Right hindlimb (tissue), 1 donor: Measurements from ENCODE around the gene DPYD.

Source experiments
- DNase-seq: peaks from one replicate; pipeline ENCODE4 v3.0.0-alpha.2; 2018

The DPYD gene

GRCh38 chr1:97506368-97506767, 414.5 kb downstream of the DPYD start:
- DNase-seq = no peak

DNA sequence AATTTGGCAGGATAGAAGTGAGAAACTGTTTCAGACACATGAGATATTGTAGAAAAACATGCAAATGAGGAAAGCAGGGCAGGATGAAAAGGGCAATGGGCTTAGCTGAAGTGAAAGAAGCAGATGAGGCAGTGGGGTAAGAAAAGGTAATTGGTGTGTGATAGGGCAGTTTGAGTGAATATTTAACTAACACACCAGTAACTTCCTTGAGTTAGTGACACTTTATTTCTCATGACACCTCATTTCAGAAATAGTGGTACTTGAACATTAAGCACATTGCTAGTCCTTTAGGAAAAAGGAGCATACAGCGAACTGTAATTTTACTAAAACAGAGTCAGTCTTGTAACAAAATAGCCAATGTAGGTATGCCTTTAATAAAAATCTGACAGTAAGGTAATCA, 415.0 kb downstream of the DPYD start:
- no peak for DNase-seq

DNA sequence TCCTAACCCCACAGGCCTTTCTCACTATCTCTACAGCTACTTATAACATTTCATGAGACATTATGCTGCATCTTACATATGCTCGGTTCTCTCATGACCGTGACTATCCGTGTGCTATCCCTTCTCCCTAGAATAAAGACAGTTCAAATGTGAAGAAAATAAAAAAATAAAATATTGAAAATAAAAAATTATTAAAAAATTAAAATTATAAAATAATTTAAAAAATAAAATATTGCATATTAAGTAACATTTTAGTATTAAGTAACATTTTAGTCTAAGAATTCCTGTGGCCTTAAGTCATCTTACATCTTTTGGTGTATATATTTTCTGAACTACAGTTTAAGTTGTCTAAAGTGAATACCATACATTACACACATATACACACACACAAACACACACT, 415.5 kb downstream of the DPYD start:
- no peak for DNase-seq

DNA sequence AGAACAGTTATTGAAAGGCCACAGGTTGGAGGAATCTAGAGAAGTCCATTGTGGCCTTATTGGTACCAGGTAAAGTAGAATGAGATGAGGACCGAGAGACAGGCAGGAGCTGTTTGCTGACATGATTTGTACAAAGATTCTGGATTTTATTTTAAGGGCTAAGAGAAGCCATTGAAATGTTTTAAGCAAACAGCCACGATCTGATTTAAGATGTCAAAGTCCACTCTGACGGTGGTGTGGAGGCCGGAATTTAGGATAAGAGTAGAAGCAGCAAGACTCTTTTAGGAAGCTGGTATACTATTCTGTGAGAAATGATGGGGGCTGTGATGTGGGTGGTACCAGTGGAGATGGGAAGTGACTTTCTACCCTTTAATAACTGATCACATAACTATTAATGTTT, 418.5 kb downstream of the DPYD start:
- DNase-seq = no peak

DNA sequence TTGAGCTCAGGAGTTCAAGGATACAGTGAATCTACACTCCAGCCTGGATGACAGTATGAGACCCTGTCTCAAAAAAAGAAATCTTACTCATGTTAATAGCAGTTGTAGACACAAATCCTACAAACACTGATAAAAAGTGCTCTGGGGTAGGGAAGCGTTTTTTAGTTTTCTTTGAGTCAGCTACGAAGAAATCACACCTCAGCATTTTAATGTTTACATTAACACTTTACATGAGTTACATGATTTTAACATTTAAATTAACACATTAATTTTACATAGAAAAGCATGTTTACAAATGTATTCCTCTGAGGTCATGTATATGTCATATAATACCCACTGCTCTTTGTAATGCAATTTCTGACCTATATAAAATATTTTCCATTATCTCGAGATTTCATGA, 419.2 kb downstream of the DPYD start:
- DNase-seq = no peak

- no peak for DNase-seq
These were observed 420.1 kb downstream of the DPYD start for GRCh38 chr1:97500760-97501159.

- no peak for DNase-seq
These were observed 421.2 kb downstream of the DPYD start for GRCh38 chr1:97499667-97500066.

GRCh38 chr1:97489834-97490233, 431.0 kb downstream of the DPYD start:
- DNase-seq = no peak

DNA sequence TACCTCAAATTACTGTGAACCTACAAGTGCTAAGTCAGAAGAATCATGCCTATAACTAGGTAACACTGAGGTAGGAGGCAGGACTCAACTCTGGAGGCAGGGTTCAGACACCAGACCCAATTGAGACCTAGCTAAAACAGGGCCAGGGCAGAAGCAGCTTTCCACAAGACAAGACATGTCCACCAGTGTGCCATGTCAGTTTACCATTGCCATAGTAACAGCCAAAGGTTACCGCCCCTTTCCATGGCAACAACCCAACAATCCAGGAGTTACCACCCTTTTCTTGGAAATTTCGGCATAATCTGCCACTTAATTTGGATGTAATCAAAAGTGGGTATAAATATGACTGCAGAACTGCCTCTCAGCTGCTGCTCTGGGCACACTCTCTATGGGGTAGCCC, 432.3 kb downstream of the DPYD start:
- no peak for DNase-seq

DNA sequence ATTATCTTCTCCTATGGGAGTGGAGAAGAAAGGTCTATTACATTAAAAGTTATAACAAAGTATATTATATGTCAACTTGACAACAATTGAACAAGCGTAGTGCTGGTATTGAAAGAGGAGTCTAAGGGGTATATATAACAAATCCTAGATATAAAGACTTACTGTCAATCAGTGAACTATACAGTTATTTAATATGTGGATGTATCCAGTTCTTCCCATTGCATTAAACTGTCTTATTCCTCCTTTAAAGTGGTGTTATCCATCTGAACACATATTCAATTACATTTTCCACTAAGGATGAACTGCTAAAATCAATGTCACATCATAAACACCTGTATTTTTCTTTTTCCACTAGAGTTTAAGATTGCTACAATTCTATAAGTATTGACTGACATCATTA, 438.8 kb downstream of the DPYD start:
- DNase-seq = no peak

DNA sequence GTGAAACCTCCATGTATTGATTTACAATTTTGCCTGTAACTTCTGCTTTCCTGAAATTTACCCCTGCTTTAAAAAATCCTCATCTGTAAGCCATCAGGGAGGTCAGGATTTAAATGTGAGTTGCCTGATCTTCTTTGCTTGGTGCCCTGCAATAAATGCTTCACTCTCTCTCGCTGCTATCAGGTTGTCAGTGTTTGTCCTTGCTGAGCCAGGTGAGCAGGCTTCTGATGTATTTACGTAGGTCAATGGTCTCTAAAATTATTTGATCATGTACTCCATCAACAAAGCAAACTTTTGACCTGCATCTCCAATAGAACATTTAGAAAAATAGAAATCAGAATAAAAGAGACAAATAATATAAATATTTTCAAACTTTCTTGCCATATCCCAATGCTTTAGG, 453.4 kb downstream of the DPYD start:
- DNase-seq = no peak

GRCh38 chr1:97464305-97464704, 456.5 kb downstream of the DPYD start:
- DNase-seq = no peak

- DNase-seq = no peak
These were observed 459.1 kb downstream of the DPYD start for GRCh38 chr1:97461782-97462181.

DNA sequence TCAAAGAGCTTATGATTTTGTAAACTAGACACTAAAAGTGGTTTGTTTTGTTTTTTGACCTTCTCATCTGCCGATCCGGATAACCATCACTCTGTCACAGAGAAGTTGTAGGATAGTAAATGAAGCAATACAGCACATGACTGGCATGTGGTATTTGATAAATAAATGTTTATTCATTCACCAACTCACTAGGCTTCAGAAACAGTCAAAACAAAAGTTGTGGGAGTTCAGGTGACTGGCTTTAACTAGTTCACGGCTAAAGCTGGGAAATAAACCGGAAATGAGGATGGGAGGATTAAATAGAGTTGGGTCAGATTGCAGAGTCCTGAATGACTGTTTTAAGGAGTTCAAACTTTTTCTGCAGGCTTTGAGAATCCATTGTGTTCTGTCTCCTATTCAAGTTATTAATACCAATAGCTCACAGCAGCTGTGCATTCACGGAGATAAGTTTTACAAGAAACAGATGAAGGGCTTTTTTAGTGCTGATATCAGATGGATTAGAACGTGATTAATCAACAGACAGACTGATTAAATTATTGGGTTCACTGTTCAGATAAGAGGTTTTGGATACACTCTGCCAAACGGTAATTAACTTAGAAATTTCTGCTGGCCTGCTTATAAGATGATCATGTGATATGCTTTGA, 463.3 kb downstream of the DPYD start:
- DNase-seq = no peak

- DNase-seq = no peak
These were observed 468.9 kb downstream of the DPYD start for GRCh38 chr1:97451944-97452343.

DNA sequence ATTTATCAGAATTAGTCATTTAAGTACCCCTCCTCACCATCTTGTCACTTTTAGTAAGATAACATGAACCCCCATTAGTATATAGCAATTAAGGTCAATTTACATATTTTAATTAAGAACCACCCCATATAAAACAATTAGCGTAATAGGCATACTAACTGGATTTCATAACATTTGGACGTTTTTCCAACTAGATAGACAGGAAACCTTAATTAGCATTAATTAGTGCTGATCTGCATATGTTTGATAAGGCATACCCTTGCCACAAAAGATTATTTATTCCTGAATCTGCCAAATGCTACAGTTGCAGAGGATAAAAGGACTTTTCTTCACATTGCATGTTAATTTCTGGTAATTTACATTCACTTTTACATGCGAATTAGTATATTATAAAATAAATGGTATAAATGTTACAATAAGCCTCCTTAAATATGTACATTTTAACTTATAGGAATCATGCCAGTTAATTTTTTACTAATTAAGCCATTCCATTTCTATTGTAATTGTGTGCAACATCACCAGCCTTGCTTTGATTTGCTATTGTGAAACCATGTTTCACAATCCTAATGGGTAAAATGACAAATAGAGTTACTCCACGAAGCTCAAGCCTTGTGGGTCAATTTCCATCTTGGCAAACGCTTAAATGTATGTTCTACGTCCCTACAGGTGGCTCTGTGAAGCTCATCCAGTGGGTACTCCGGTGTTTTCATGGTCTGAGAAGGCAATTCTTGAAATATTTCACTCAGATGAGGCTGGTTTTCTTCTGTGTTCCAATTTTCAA, 469.6 kb downstream of the DPYD start:
- DNase-seq = no peak

DNA sequence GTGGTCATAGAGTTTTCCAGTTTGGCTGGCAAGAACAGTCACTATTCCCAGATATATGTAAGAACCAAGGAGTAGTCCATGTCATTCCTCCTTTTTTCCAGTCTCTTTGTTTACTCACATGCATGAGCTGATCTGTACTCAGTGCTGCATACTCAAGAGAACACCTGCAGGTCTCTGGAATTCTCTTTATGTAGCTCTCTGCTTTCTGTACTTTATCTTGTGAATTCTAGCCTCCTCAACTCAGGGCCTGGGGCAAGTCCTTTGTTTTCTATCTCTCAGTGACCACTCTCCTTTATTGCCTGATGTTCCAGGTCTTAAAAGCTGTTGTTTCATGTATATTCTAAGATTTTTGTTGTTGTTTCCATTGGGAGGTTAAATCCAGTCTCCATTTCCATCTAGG, 478.9 kb downstream of the DPYD start:
- DNase-seq = no peak

- DNase-seq = no peak
These were observed 487.0 kb downstream of the DPYD start for GRCh38 chr1:97433824-97434177.

DNA sequence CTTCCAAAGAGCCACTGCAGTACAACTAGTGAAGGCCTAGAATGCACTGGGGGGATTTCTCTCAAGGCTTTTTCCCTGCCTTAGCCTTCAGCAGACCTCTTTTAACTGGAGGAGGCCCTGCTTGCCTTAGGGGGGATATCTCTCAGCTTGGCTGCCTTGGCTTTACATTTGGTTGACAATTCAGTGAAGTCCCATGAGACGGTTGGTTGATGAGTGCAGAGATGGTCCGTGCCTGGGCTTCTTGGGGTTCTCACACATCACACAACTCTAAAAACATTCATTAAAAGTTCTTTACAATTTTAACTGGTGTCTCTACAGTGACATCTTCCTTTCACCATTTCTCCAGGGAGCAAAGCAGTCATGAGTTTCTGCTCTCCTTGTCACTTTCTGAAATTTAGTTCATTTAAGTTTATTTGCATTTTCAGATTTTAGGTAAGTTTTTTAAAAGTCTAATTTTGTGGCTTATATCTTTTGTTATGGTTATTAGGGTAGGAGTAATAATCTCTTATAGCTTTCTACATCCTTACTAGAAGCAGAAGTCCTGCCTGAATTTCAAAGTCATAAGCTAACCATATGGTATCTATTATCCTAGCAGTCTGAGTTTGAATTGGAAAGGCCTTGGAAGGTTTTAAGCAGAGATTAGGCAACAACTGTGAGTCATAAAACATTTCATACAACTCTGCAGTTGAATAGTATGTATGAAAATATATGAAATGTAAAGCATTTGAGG, 487.6 kb downstream of the DPYD start:
- peak; percentile 18 for DNase-seq

DNA sequence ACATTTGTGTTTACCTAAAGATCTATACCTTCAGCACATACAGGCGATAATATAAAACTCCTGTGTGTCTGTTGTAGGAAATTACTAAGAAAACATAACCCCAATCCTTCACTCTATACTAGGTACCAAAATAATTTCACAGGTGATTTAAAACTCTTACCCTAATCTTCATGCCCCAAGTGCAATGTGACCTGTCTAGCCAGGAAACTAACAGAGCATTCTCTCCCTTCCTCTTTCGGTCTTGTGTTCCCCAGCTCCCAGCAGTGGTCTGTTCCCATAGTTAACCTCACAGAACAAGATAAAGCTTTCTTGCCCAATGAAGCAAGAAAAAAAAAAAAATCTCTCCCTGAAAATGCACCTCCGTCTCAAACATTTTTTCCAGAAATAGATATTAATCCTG, 493.5 kb downstream of the DPYD start:
- no peak for DNase-seq

GRCh38 chr1:97424209-97424608, 496.6 kb downstream of the DPYD start:
- no peak for DNase-seq

DNA sequence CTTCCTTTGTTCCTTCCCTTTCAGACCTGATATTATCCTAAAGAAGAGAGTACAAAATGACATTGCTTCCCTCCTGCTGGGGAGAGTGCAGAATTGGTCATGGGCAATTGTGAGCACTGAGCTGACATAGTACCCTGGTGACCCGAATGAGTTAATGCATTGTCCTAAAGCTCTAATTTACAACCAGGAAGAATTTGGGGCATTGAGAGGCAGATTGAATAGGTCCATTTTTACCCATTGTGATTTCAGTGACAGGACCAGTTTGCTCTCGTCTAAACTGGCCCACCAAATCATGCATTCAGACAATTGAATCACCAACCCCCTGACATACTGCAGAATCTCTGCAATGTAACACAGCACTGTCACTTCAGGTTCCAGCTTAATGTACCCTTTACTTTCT, 497.4 kb downstream of the DPYD start:
- no peak for DNase-seq

- DNase-seq = no peak
These were observed 503.2 kb downstream of the DPYD start for GRCh38 chr1:97417661-97418060.

DNA sequence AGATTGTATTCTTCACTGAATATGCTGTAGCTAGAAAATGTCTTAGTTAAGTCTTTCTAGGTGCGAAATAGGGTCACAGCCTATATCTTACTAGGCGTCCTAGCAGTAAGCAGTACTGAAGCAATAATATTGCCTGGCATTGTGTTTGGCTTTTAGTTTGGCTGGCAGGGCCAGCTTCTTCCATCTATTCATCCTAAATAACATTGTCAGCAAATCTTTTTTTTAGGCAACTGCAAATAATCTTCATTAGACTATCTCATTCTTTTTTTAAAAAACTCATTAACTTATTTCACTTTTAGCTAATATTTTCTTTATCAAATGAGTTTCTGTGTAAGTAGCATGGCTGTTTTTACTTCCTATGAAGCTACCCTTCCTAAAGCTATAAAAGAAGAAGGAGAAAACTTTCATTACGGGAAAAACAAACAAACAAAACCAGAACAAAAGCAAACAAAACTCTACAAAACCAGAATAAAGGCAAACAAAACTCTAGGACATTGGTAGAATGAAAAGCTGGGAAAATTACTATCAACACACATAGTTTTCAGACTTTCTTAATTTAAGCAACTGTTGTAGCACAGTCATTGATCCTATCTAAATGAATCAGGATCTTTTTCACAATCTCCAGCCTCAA, 506.0 kb downstream of the DPYD start:
- no peak for DNase-seq
